Measurements from ENCODE around the gene CCDC88C. TPM values are rescaled to one million over a fixed set of nuclear protein-coding genes. Genes with fewer than 3 reads are reported as not detected.
A peak's percentile ranks its signal among the peaks of the same experiment; 100 is the strongest.

Gene CCDC88C
- total RNA-seq, 1 experiment from 2014 or later = 33.2 TPM

DNA sequence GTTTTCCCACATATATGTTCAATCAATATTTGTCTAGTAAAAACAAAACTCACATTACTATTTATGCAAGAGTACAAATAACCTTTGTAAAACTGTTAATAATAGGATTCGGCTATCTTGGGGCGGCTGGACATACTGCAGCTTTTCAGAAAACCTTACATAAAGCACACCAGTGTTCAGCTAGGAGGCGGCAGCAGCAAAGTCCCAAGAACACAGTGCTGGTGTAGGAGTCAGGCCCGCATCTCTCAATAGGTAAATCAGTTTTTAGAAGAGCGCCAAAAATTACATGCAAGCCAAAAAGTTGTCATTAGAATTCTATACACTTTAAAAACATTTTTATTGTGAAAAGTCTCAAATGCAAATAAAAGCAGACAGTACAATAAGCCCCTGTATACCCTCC lies 37.5 kb downstream of the CCDC88C start:
- no peak overlapping the region for H3K4me3 Mint-ChIP-seq (ENCODE audit: low read depth, unreplicated experiment)
- H3K27me3 Mint-ChIP-seq (ENCODE audit: unreplicated experiment) = no peaks in the 10 kb centered on the region
- H3K4me1 Mint-ChIP-seq (ENCODE audit: low read depth, unreplicated experiment) = peaks cover 42% of the 10 kb centered on the region
- DNase-seq = no peak
- no peaks in the 10 kb centered on the region for H3K9me3 Mint-ChIP-seq (ENCODE audit: low read depth, unreplicated experiment)
- no peak overlapping the region for H3K27ac Mint-ChIP-seq (ENCODE audit: unreplicated experiment)
- TF ChIP-seq CTCF (IDR thresholded peaks at IDR 0.05; ENCODE audit: unreplicated experiment) = no peak
- intact Hi-C loops (cut with micrococcal nuclease; ENCODE audit: unreplicated experiment) = no loop called here
- H3K36me3 Mint-ChIP-seq (ENCODE audit: insufficient read depth, unreplicated experiment) = peaks cover 6% of the 10 kb centered on the region
- no TSS peak for BruUV-seq (replicated peaks)
- CTCF ChIA-PET = no interaction called here

DNA sequence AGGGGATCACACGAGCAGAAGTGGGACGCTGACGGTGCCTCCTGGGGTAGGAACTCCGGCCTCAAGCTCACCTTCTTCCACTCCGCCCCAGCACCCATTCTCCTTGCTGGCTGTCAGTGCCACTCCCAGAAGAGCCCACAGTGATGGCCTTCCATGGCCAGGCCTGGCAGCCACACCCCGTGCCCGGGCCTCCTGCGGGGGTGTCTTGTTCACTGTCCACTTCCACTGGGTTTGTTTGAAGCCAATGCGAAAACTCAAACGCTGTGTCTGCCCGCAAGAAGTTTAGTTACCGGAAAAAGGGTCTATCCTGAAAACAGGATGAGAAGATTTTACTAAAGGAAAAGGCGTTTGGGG lies 38.1 kb downstream of the CCDC88C start:
- Mint-ChIP-seq H3K27me3 (ENCODE audit: unreplicated experiment) (no peaks in the 10 kb centered on the region), H3K36me3 (ENCODE audit: insufficient read depth, unreplicated experiment) (peaks cover 4% of the 10 kb centered on the region), H3K4me3 (ENCODE audit: low read depth, unreplicated experiment) (no peak overlapping the region), H3K4me1 (ENCODE audit: low read depth, unreplicated experiment) (peaks cover 46% of the 10 kb centered on the region), H3K9me3 (ENCODE audit: low read depth, unreplicated experiment) (no peaks in the 10 kb centered on the region), H3K27ac (ENCODE audit: unreplicated experiment) (no peak overlapping the region)
- no peak for TF ChIP-seq CTCF (IDR thresholded peaks at IDR 0.05; ENCODE audit: unreplicated experiment)
- no peak for DNase-seq
- BruUV-seq (replicated peaks) = no TSS peak
- CTCF ChIA-PET = no interaction called here
- intact Hi-C loops (cut with micrococcal nuclease; ENCODE audit: unreplicated experiment) = no loop called here

DNA sequence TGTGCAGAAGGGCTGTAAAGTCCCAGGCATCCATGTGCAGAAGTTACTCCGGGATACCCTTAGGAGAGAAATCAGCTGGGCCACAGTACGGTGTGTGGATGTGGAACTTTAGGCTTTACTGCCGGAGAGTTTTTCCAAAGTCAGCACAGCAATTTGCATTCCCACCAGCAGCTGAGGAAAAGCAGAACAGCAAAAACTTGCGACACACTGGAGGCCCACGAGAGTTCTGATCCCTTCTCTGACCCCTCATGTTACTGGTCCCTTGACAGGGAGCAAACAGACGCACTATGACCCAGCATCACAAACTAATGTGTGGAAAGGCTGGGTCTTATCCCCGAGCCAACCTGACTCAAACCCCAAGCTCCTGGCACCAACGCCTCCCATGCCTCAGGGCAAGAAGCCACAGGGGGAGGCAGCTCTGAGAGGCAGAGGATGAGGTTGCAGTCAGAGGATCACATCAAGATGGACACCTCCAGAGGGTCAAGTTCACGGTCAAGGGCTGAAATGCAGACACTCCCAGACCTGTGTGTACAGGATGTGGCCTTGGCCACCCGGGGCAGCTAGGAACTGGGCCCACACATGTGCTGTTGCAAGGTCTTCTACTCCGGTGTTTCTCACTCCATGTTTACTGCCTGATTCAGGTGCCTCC lies 38.6 kb downstream of the CCDC88C start:
- Mint-ChIP-seq H3K9me3 (ENCODE audit: low read depth, unreplicated experiment) (no peaks in the 10 kb centered on the region), H3K4me1 (ENCODE audit: low read depth, unreplicated experiment) (peaks cover 46% of the 10 kb centered on the region), H3K4me3 (ENCODE audit: low read depth, unreplicated experiment) (no peak overlapping the region), H3K27ac (ENCODE audit: unreplicated experiment) (no peak overlapping the region), H3K27me3 (ENCODE audit: unreplicated experiment) (no peaks in the 10 kb centered on the region), H3K36me3 (ENCODE audit: insufficient read depth, unreplicated experiment) (no peaks in the 10 kb centered on the region)
- no TSS peak for BruUV-seq (replicated peaks)
- intact Hi-C loops (cut with micrococcal nuclease; ENCODE audit: unreplicated experiment) = no loop called here
- no peak for DNase-seq
- CTCF ChIA-PET = no interaction called here
- no peak for TF ChIP-seq CTCF (IDR thresholded peaks at IDR 0.05; ENCODE audit: unreplicated experiment)

GRCh38 chr14:91377700-91378652 lies 39.6 kb downstream of the CCDC88C start:
- Mint-ChIP-seq H3K27ac (ENCODE audit: unreplicated experiment) (peak overlapping the region; percentile 16), H3K27me3 (ENCODE audit: unreplicated experiment) (no peaks in the 10 kb centered on the region), H3K4me3 (ENCODE audit: low read depth, unreplicated experiment) (peak overlapping the region; percentile 4), H3K4me1 (ENCODE audit: low read depth, unreplicated experiment) (peaks cover 55% of the 10 kb centered on the region), H3K9me3 (ENCODE audit: low read depth, unreplicated experiment) (no peaks in the 10 kb centered on the region), H3K36me3 (ENCODE audit: insufficient read depth, unreplicated experiment) (no peaks in the 10 kb centered on the region)
- intact Hi-C loops (cut with micrococcal nuclease; ENCODE audit: unreplicated experiment) = no loop called here
- TF ChIP-seq CTCF (IDR thresholded peaks at IDR 0.05; ENCODE audit: unreplicated experiment) = no peak
- BruUV-seq (replicated peaks) = no TSS peak
- peak; percentile 41 for DNase-seq
- CTCF ChIA-PET = interaction anchor here (0.6 kb wide), 1 partner anchor 11 kb away, joined by 3 read pairs; no protein-coding TSS in a partner anchor

All from Calu3 (cell line).